Measurements from ENCODE around the gene TM9SF4.

DNA sequence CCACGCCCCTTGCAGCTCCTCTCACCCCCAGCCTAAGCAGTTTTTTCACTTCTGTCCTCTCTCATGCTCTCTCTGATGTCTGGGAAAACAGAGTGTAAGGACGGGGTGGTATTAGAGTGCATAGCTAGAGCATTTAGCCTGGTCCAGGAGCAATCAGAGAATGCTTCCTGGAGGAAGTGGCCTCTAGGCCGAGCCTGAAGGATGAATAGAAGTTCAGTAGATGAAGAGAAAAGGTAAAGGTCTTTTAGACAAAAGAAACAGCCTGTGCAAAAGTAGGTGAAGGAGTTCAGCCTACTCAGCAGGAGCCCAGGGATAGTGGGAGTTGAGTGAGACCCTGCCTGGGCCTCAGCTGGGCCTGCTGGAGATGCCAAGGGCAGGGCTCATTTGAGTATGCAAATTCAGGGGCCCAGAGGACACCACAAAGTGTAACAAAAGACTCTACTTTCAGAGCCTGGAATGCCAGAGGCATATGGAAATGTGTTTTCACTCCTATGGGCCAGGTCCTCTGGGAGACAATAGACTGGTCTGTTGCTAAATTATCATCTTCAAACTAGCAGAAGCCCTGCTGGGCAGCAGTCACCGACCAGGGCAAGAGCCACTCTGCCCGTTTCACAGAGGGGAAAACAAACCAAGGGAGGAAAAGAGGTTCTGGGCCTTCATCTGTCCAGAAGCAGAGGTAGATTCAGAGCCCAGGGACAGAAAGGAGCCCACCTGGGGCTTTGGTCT lies 19.7 kb upstream of the TM9SF4 start:
- TF ChIP-seq MYC (IDR thresholded peaks at IDR 0.05; ENCODE audit: low read depth, low read length) (no peak), POLR2A (IDR thresholded peaks at IDR 0.05; ENCODE audit: extremely low read depth, insufficient read length) (no peak)
- TF ChIP-seq, protein P1, sequence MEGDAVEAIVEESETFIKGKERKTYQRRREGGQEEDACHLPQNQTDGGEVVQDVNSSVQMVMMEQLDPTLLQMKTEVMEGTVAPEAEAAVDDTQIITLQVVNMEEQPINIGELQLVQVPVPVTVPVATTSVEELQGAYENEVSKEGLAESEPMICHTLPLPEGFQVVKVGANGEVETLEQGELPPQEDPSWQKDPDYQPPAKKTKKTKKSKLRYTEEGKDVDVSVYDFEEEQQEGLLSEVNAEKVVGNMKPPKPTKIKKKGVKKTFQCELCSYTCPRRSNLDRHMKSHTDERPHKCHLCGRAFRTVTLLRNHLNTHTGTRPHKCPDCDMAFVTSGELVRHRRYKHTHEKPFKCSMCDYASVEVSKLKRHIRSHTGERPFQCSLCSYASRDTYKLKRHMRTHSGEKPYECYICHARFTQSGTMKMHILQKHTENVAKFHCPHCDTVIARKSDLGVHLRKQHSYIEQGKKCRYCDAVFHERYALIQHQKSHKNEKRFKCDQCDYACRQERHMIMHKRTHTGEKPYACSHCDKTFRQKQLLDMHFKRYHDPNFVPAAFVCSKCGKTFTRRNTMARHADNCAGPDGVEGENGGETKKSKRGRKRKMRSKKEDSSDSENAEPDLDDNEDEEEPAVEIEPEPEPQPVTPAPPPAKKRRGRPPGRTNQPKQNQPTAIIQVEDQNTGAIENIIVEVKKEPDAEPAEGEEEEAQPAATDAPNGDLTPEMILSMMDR (IDR thresholded peaks at IDR 0.05; ENCODE audit: low read depth, low read length) = no peak
- TF ChIP-seq, protein P2, sequence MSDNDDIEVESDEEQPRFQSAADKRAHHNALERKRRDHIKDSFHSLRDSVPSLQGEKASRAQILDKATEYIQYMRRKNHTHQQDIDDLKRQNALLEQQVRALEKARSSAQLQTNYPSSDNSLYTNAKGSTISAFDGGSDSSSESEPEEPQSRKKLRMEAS (IDR thresholded peaks at IDR 0.05; ENCODE audit: low read depth, low read length) = no peak

Data from NB4 (cell line).